Measurements from ENCODE around the gene ANXA3.

Gene ANXA3

GRCh38 chr4:78558410-78558809 lies 6.8 kb downstream of the ANXA3 start:
- Histone ChIP-seq H3K4me3 (ENCODE audit: low read depth, low read length) (no peak overlapping the region), H3K27ac (ENCODE audit: low read depth, low read length) (no peak overlapping the region), H2AFZ (ENCODE audit: low read length, unreplicated experiment) (no peak overlapping the region), H3K36me3 (ENCODE audit: insufficient read depth, low read length) (no peaks in the 10 kb centered on the region), H3K79me2 (ENCODE audit: control insufficient read depth, insufficient read depth, low read length, unreplicated experiment) (no peaks in the 10 kb centered on the region), H3K4me1 (ENCODE audit: control insufficient read depth, insufficient read depth, low read length, unreplicated experiment) (peaks cover 43% of the 10 kb centered on the region), H3K27me3 (ENCODE audit: insufficient read depth, low read length) (no peaks in the 10 kb centered on the region)

GRCh38 chr4:78560296-78560963 lies 8.9 kb downstream of the ANXA3 start:
- Histone ChIP-seq H3K27ac (ENCODE audit: low read depth, low read length) (peak overlapping the region; percentile 37; the same call in 1 of the 2 replicates), H3K4me1 (ENCODE audit: control insufficient read depth, insufficient read depth, low read length, unreplicated experiment) (peaks cover 38% of the 10 kb centered on the region), H3K27me3 (ENCODE audit: insufficient read depth, low read length) (no peaks in the 10 kb centered on the region), H3K4me3 (ENCODE audit: low read depth, low read length) (no peak overlapping the region), H3K36me3 (ENCODE audit: insufficient read depth, low read length) (no peaks in the 10 kb centered on the region), H3K79me2 (ENCODE audit: control insufficient read depth, insufficient read depth, low read length, unreplicated experiment) (no peaks in the 10 kb centered on the region), H2AFZ (ENCODE audit: low read length, unreplicated experiment) (no peak overlapping the region)

DNA sequence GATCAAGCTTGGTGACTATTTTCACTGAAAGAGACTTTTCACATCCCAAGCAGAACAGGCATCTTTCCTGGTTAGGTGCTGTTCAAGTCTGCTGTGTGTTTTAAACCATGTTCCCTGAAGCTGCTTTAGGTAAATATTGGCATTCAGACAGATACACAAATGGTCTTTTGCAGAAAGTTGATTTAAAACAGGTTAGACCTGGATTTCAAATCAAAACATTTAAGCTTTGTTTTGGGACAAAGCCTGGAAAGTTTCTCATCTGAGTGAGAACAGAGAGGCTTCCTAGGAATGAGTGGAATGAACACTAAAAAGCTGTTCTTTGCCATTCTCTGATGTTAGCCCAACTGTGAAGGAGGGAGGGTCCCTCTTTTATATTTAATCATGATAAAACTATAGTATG lies 10.1 kb downstream of the ANXA3 start:
- Histone ChIP-seq H3K4me3 (ENCODE audit: low read depth, low read length) (peak overlapping the region; percentile 24; the same call in 1 of the 2 replicates), H3K4me1 (ENCODE audit: control insufficient read depth, insufficient read depth, low read length, unreplicated experiment) (peaks cover 47% of the 10 kb centered on the region), H2AFZ (ENCODE audit: low read length, unreplicated experiment) (peak overlapping the region; percentile 24), H3K36me3 (ENCODE audit: insufficient read depth, low read length) (no peaks in the 10 kb centered on the region), H3K79me2 (ENCODE audit: control insufficient read depth, insufficient read depth, low read length, unreplicated experiment) (no peaks in the 10 kb centered on the region), H3K27ac (ENCODE audit: low read depth, low read length) (peak overlapping the region; percentile 7; the same call in 1 of the 2 replicates), H3K27me3 (ENCODE audit: insufficient read depth, low read length) (no peaks in the 10 kb centered on the region)

- H3K36me3 ChIP-seq (ENCODE audit: insufficient read depth, low read length): no peaks in the 10 kb centered on the region
- H3K27me3 ChIP-seq (ENCODE audit: insufficient read depth, low read length): no peaks in the 10 kb centered on the region
- no peak overlapping the region for H3K27ac ChIP-seq (ENCODE audit: low read depth, low read length)
- H3K79me2 ChIP-seq (ENCODE audit: control insufficient read depth, insufficient read depth, low read length, unreplicated experiment): no peaks in the 10 kb centered on the region
- H2AFZ ChIP-seq (ENCODE audit: low read length, unreplicated experiment): no peak overlapping the region
- H3K4me3 ChIP-seq (ENCODE audit: low read depth, low read length): no peak overlapping the region
- H3K4me1 ChIP-seq (ENCODE audit: control insufficient read depth, insufficient read depth, low read length, unreplicated experiment): peaks cover 47% of the 10 kb centered on the region
Observed at GRCh38 chr4:78562687-78563086, 11.1 kb downstream of the ANXA3 start.

- no peaks in the 10 kb centered on the region for H3K36me3 ChIP-seq (ENCODE audit: insufficient read depth, low read length)
- H3K4me1 ChIP-seq (ENCODE audit: control insufficient read depth, insufficient read depth, low read length, unreplicated experiment): peaks cover 44% of the 10 kb centered on the region
- no peaks in the 10 kb centered on the region for H3K79me2 ChIP-seq (ENCODE audit: control insufficient read depth, insufficient read depth, low read length, unreplicated experiment)
- no peak overlapping the region for H2AFZ ChIP-seq (ENCODE audit: low read length, unreplicated experiment)
- no peaks in the 10 kb centered on the region for H3K27me3 ChIP-seq (ENCODE audit: insufficient read depth, low read length)
- peak overlapping the region; percentile 58 for H3K27ac ChIP-seq (ENCODE audit: low read depth, low read length)
- H3K4me3 ChIP-seq (ENCODE audit: low read depth, low read length): no peak overlapping the region; the same call in 1 of the 2 replicates
Observed at GRCh38 chr4:78565971-78566372, 14.4 kb downstream of the ANXA3 start.

DNA sequence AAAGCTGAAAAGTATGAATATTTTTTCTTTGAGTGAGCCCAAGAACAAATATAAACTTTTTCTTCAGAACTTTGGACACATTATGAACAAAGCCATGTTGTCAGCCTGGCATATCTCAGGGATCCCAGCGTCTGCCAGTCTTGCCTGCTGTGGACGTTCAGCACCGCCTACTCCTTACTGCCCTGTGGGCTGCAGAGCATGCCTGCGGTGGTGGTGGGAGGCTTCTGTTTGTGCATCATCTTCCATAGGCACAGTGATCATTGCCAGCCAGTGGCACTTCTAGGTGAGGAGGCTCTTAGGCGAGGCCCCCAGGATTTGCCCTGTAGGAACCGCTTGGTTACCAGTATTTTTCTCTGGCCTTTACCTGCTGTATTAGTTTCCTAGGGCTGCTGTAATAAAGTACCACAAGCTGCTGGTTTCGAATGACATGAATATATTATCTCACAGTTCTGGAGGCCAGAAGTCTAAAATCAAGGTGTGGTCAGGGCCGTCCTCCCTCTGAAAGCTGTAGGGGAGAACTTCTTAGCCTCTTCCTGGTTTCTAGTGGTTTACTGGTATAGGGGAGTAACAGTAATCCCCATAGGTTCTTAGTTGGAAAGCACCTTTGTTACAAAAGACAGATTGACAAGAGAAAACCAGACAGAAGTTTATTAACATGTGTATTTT lies 15.4 kb downstream of the ANXA3 start:
- H3K4me3 ChIP-seq (ENCODE audit: low read depth, low read length): no peak overlapping the region
- no peak overlapping the region for H2AFZ ChIP-seq (ENCODE audit: low read length, unreplicated experiment)
- no peaks in the 10 kb centered on the region for H3K36me3 ChIP-seq (ENCODE audit: insufficient read depth, low read length)
- H3K79me2 ChIP-seq (ENCODE audit: control insufficient read depth, insufficient read depth, low read length, unreplicated experiment): no peaks in the 10 kb centered on the region
- peaks cover 34% of the 10 kb centered on the region for H3K4me1 ChIP-seq (ENCODE audit: control insufficient read depth, insufficient read depth, low read length, unreplicated experiment)
- no peaks in the 10 kb centered on the region for H3K27me3 ChIP-seq (ENCODE audit: insufficient read depth, low read length)
- H3K27ac ChIP-seq (ENCODE audit: low read depth, low read length): no peak overlapping the region

DNA sequence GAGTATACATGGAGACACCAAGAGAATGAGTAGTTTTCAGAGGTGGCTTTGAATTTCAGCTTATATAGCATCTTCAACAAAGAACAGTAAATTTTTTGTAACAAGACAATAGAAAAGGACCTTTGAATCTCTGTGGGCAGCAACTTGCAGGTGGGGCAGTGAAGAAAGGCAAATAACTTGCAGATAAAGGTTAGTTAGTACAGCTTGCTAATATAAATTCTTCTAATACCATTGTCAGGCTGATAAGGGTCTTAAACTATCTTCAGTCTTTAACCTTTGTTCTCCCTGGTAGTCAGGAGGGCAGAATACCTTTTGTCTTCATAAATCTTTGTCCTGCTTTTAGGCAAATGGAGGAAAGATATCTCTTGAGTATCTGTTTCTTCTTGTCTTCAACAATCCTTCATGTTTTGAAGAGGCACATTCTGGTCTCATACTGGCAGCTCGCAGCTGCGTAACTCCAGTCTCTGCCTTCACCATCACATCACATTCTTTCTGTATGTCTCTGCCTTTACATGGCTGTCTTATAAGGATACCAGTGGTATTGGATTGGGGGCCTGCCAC lies 16.0 kb downstream of the ANXA3 start:
- no peak overlapping the region for H2AFZ ChIP-seq (ENCODE audit: low read length, unreplicated experiment)
- no peak overlapping the region for H3K27ac ChIP-seq (ENCODE audit: low read depth, low read length)

DNA sequence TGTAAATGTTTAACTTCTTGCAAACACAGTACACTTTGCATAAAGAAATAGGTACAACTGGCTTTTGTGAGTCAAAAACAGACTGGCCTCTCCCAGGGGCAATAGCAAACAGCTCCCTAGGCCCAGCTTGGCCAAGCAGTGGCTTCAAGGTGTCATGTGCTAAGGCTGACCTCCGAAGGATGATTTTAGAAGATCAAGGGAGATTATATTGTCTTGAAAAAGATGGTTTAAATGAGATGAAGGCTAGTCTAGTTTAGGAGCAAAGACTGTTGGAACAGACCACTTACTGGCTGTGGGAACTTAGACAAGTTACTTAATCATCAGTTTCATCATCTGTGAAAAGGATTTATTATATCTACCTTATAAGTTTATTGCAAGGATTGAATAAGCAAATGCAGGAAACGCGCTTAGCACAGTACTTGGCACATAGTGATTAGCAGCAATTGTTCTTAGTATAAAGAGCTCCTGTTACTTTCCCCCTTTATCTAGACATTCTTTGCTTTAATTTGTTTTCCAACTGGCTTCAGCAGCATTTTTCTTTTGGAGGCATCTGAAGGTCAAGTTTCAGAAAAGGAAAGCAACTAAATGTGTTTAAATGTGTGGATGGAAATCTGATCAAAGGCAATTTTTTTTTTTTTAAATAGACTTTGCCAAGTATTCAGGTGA lies 17.2 kb downstream of the ANXA3 start:
- Histone ChIP-seq H3K4me3 (ENCODE audit: low read depth, low read length) (0 out of 2 replicates have a peak overlapping the region, but pooled peaks have one; percentile 45), H3K27me3 (ENCODE audit: insufficient read depth, low read length) (no peaks in the 10 kb centered on the region), H3K4me1 (ENCODE audit: control insufficient read depth, insufficient read depth, low read length, unreplicated experiment) (peaks cover 29% of the 10 kb centered on the region), H2AFZ (ENCODE audit: low read length, unreplicated experiment) (no peak overlapping the region), H3K36me3 (ENCODE audit: insufficient read depth, low read length) (no peaks in the 10 kb centered on the region), H3K79me2 (ENCODE audit: control insufficient read depth, insufficient read depth, low read length, unreplicated experiment) (no peaks in the 10 kb centered on the region), H3K27ac (ENCODE audit: low read depth, low read length) (peak overlapping the region; percentile 27)

More for the DNA sequence above, 16.0 kb downstream of the ANXA3 start:
- peaks cover 29% of the 10 kb centered on the region for H3K4me1 ChIP-seq (ENCODE audit: control insufficient read depth, insufficient read depth, low read length, unreplicated experiment)
- H3K27me3 ChIP-seq (ENCODE audit: insufficient read depth, low read length): no peaks in the 10 kb centered on the region
- H3K4me3 ChIP-seq (ENCODE audit: low read depth, low read length): no peak overlapping the region
- H3K79me2 ChIP-seq (ENCODE audit: control insufficient read depth, insufficient read depth, low read length, unreplicated experiment): no peaks in the 10 kb centered on the region
- no peaks in the 10 kb centered on the region for H3K36me3 ChIP-seq (ENCODE audit: insufficient read depth, low read length)

GRCh38 chr4:78569306-78569821 lies 17.8 kb downstream of the ANXA3 start:
- Histone ChIP-seq H3K79me2 (ENCODE audit: control insufficient read depth, insufficient read depth, low read length, unreplicated experiment) (no peaks in the 10 kb centered on the region), H3K27me3 (ENCODE audit: insufficient read depth, low read length) (no peaks in the 10 kb centered on the region), H3K4me3 (ENCODE audit: low read depth, low read length) (peak overlapping the region; percentile 45; the same call in 1 of the 2 replicates), H3K36me3 (ENCODE audit: insufficient read depth, low read length) (no peaks in the 10 kb centered on the region), H3K4me1 (ENCODE audit: control insufficient read depth, insufficient read depth, low read length, unreplicated experiment) (peaks cover 29% of the 10 kb centered on the region), H3K27ac (ENCODE audit: low read depth, low read length) (peak overlapping the region; percentile 28), H2AFZ (ENCODE audit: low read length, unreplicated experiment) (peak overlapping the region; percentile 45)

- H3K4me3 ChIP-seq (ENCODE audit: low read depth, low read length): no peak overlapping the region
- no peaks in the 10 kb centered on the region for H3K79me2 ChIP-seq (ENCODE audit: control insufficient read depth, insufficient read depth, low read length, unreplicated experiment)
- peaks cover 29% of the 10 kb centered on the region for H3K4me1 ChIP-seq (ENCODE audit: control insufficient read depth, insufficient read depth, low read length, unreplicated experiment)
- H3K27me3 ChIP-seq (ENCODE audit: insufficient read depth, low read length): no peaks in the 10 kb centered on the region
- no peak overlapping the region for H2AFZ ChIP-seq (ENCODE audit: low read length, unreplicated experiment)
- no peaks in the 10 kb centered on the region for H3K36me3 ChIP-seq (ENCODE audit: insufficient read depth, low read length)
- no peak overlapping the region for H3K27ac ChIP-seq (ENCODE audit: low read depth, low read length)
Observed at GRCh38 chr4:78570117-78570516, 18.5 kb downstream of the ANXA3 start.

All from ACC112 (cell line).